Muscle of leg (tissue), 11 donors: ENCODE measurements around the gene HOXB4. TPM values are rescaled to one million over a fixed set of nuclear protein-coding genes. Genes with fewer than 3 reads are reported as not detected.

Experiments used
- DNase-seq: peaks from one replicate; pipeline ENCODE4 v3.0.0; 2013
- H3K27ac ChIP-seq: one replicate; pipeline ENCODE4 v1.5.1; 2013; ENCODE audit warnings: mild to moderate bottlenecking, low read length, control low read depth
- H3K27me3 ChIP-seq: one replicate; pipeline ENCODE4 v1.6.1; 2013; ENCODE audit warnings: low read length; ENCODE audit not compliant: control insufficient read depth, insufficient read depth
- H3K36me3 ChIP-seq: one replicate; pipeline ENCODE4 v1.6.1; 2013; ENCODE audit warnings: low read length; ENCODE audit not compliant: control insufficient read depth, insufficient read depth
- H3K4me1 ChIP-seq: one replicate; pipeline ENCODE4 v1.6.1; 2013; ENCODE audit warnings: low read length; ENCODE audit not compliant: control insufficient read depth, insufficient read depth
- H3K4me3 ChIP-seq: one replicate; pipeline ENCODE4 v1.5.1; 2013; ENCODE audit warnings: low read length, control low read depth
- H3K9me3 ChIP-seq: replicated peaks from 2 replicates; pipeline ENCODE4 v1.6.1; 2013; ENCODE audit warnings: low read depth, low read length; ENCODE audit not compliant: control insufficient read depth
- whole genome bisulfite sequencing: methylation state at CpG from one replicate; pipeline ENCODE4 v1.1.5; 2013; ENCODE audit warnings: missing lambda C conversion rate; ENCODE audit not compliant: insufficient coverage; 5-methylcytosine and 5-hydroxymethylcytosine counted together
- polyA plus RNA-seq, 8 donors: library from polyadenylated mRNA; unstranded; fragments of 120-200 nt; gene quantifications; one replicate each; pipeline versions ENCODE4 v1.2.1 to v1.2.3, GENCODE V29; 2013; ENCODE audit warnings: inconsistent platforms in 1 of 8, low replicate concordance in 1 of 8; ENCODE audit not compliant: insufficient read length in 8 of 8, insufficient read depth in 1 of 8
- total RNA-seq: library from RNA; stranded (reverse); fragments of 120-200 nt; gene quantifications from one replicate; pipeline ENCODE4 v1.2.4, GENCODE V29; 2013

Gene HOXB4
- total and polyA plus RNA-seq, 9 donors, result 0.53 to 1.7 (median 1.2) TPM

- Histone ChIP-seq H3K27ac (no peak overlapping the region), H3K36me3 (no peaks in the 10 kb centered on the region), H3K9me3 (no peaks in the 10 kb centered on the region), H3K4me3 (no peak overlapping the region), H3K4me1 (peaks cover 17% of the 10 kb centered on the region), H3K27me3 (peaks cover 94% of the 10 kb centered on the region)
- 51% methylated on average over 2 of the region's 5 CpGs for whole genome bisulfite sequencing
- no peak for DNase-seq
Observed at GRCh38 chr17:48562934-48563333, 15.2 kb downstream of the HOXB4 start.

- H3K27me3 ChIP-seq, result peaks cover 94% of the 10 kb centered on the region
Observed at GRCh38 chr17:48561884-48562810, 16.0 kb downstream of the HOXB4 start.

GRCh38 chr17:48559840-48560817, 18.0 kb downstream of the HOXB4 start:
- peaks cover 18% of the 10 kb centered on the region for H3K4me1 ChIP-seq
- DNase-seq, result no peak
- no peaks in the 10 kb centered on the region for H3K9me3 ChIP-seq
- 39% methylated on average over 4 of the region's 14 CpGs for WGBS
- no peak overlapping the region for H3K4me3 ChIP-seq
- peaks cover 90% of the 10 kb centered on the region for H3K27me3 ChIP-seq
- no peaks in the 10 kb centered on the region for H3K36me3 ChIP-seq
- H3K27ac ChIP-seq, result no peak overlapping the region

More at GRCh38 chr17:48561884-48562810, 16.0 kb downstream of the HOXB4 start:
- Histone ChIP-seq H3K4me3 (no peak overlapping the region), H3K4me1 (peaks cover 17% of the 10 kb centered on the region), H3K36me3 (no peaks in the 10 kb centered on the region), H3K27ac (no peak overlapping the region), H3K9me3 (no peaks in the 10 kb centered on the region)
- WGBS, result 44% methylated on average over 7 of the region's 15 CpGs
- DNase-seq, result no peak

GRCh38 chr17:48559122-48559839, 18.9 kb downstream of the HOXB4 start:
- WGBS, result 53% methylated on average over 8 of the region's 16 CpGs
- Histone ChIP-seq H3K9me3 (no peaks in the 10 kb centered on the region), H3K4me3 (no peak overlapping the region), H3K27ac (no peak overlapping the region), H3K27me3 (peaks cover 89% of the 10 kb centered on the region), H3K4me1 (peaks cover 24% of the 10 kb centered on the region), H3K36me3 (no peaks in the 10 kb centered on the region)
- DNase-seq, result no peak

- Histone ChIP-seq H3K9me3 (no peaks in the 10 kb centered on the region), H3K27ac (no peak overlapping the region), H3K36me3 (no peaks in the 10 kb centered on the region), H3K4me1 (peaks cover 26% of the 10 kb centered on the region), H3K27me3 (peaks cover 92% of the 10 kb centered on the region), H3K4me3 (no peak overlapping the region)
- 77% methylated on average over 2 of the region's 2 CpGs for WGBS
- DNase-seq, result no peak
Observed at GRCh38 chr17:48558831-48559121, 19.4 kb downstream of the HOXB4 start.

- Histone ChIP-seq H3K27ac (no peak overlapping the region), H3K27me3 (peaks cover 87% of the 10 kb centered on the region), H3K4me3 (no peak overlapping the region), H3K9me3 (no peaks in the 10 kb centered on the region), H3K4me1 (peaks cover 23% of the 10 kb centered on the region), H3K36me3 (no peaks in the 10 kb centered on the region)
- no peak for DNase-seq
- WGBS, result 73% methylated on average over 6 of the region's 13 CpGs
Observed at GRCh38 chr17:48558057-48558830, 19.9 kb downstream of the HOXB4 start.

- peaks cover 86% of the 10 kb centered on the region for H3K27me3 ChIP-seq
- no peaks in the 10 kb centered on the region for H3K9me3 ChIP-seq
- no peak for DNase-seq
- peaks cover 28% of the 10 kb centered on the region for H3K4me1 ChIP-seq
- WGBS, result 76% methylated on average over 2 of the region's 7 CpGs
- no peak overlapping the region for H3K27ac ChIP-seq
- H3K36me3 ChIP-seq, result no peaks in the 10 kb centered on the region
- H3K4me3 ChIP-seq, result no peak overlapping the region
Observed at GRCh38 chr17:48556576-48557401, 21.4 kb downstream of the HOXB4 start.

- Histone ChIP-seq H3K27ac (no peak overlapping the region), H3K9me3 (no peaks in the 10 kb centered on the region), H3K36me3 (no peaks in the 10 kb centered on the region), H3K4me1 (peaks cover 28% of the 10 kb centered on the region), H3K27me3 (peaks cover 86% of the 10 kb centered on the region), H3K4me3 (no peak overlapping the region)
- DNase-seq, result no peak
- WGBS, result 100% methylated on average over 1 of the region's 5 CpGs
Observed at GRCh38 chr17:48556229-48556575, 21.9 kb downstream of the HOXB4 start.
